Measurements from ENCODE around the gene CCL26. TPM values are rescaled to one million over a fixed set of nuclear protein-coding genes. Genes with fewer than 3 reads are reported as not detected.

Gene CCL26
- total RNA-seq, 4 donors from 2014 or later: 3.8 to 6.3 TPM; not detected in 2

DNA sequence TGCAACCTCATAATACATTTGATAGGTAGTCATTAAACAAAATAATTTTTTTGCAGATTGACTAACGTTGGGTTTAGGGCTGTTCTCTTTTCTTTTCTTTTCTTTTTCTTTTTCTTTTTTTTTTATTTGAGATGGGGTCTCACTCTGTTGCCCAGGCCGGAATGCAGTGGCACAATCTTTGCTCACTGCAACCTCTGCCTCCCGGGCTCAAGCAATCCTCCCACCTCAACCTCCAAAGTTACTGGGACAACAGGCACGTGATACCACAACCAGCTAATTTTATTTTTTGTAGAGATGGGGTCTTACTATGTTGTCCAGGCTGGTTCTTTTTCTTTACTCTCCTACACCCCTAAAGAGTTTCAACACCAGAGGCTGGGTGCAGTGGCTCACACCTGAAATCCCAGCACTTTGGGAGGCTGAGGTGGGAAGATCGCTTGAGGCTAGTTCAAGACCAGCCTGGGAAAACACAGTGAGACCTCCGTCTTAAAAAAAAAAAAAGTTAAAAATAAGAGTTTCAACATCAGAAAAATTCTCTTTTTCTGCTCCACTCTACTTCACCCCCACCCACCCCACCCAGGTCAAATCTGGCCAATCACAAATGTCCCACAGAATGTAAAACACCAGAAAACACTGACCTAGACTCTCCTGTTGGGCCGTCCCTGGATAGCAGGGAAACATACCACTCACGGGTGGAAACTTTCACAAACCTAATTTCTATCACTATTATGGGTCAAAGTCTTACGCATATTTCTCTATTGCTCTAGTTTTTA, 36.2 kb downstream of the CCL26 start:
- Histone ChIP-seq H3K27ac (peak overlapping the region in 1 of 4 donors; percentile 20), H3K9me3 (no peaks in the 10 kb centered on the region), H3K27me3 (no peaks in the 10 kb centered on the region), H3K4me3 (no peak overlapping the region), H3K4me1 (peaks cover 0 to 61% (median 4%) of the 10 kb centered on the region in 4 donors), H3K36me3 (peaks cover 0 to 6% (median 0%) of the 10 kb centered on the region in 3 donors)
- no peak for DNase-seq (ENCODE audit: low spot score in 2 of 2)
- 85 to 89% methylated on average over 9 of the region's 9 CpGs for WGBS, 2 donors
- TF ChIP-seq EP300 (IDR thresholded peaks at IDR 0.05): no peak
- no peak for TF ChIP-seq POLR2A (IDR thresholded peaks at IDR 0.05)
- TF ChIP-seq, protein P1, sequence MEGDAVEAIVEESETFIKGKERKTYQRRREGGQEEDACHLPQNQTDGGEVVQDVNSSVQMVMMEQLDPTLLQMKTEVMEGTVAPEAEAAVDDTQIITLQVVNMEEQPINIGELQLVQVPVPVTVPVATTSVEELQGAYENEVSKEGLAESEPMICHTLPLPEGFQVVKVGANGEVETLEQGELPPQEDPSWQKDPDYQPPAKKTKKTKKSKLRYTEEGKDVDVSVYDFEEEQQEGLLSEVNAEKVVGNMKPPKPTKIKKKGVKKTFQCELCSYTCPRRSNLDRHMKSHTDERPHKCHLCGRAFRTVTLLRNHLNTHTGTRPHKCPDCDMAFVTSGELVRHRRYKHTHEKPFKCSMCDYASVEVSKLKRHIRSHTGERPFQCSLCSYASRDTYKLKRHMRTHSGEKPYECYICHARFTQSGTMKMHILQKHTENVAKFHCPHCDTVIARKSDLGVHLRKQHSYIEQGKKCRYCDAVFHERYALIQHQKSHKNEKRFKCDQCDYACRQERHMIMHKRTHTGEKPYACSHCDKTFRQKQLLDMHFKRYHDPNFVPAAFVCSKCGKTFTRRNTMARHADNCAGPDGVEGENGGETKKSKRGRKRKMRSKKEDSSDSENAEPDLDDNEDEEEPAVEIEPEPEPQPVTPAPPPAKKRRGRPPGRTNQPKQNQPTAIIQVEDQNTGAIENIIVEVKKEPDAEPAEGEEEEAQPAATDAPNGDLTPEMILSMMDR (IDR thresholded peaks at IDR 0.05): no peak

DNA sequence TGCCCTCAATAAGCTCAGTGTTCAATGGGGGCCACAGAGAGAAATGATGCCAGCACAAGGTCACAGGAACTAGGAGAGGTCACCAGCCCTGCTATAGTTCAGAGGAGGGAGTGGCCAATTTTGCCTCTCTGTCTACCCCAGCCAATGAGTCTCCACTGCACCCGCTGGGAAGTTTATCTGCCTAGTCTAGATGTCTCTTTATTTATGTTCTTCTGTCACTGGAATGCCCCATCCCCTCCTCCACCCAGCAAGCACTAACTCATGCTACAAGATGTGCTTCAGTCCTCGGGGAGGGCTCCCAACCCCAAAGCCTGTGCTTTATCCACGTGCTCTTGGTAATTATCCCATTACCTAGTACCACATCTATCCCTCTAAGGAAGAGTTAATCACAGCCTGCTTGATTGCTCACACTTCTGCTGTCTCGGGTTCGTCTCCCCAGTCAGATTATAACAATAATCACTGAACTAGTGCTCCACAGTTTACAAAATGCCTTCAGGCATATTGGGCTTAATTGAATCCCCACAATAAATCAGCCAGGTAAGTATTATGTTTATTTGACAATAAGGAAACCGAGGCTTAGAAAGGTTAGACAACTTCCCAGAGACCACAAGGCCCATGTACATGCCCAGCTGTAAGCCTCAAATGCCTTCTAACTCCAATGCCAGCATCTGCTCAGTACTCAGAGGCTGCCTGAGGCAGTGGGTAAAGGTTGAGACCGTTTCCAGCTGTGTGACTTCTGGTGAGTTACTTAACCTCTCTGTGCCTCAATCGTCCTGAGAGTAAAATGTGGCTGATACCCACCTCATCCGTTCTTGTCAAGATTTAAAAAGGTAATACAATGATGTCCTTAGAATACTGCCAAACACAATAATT, 37.2 kb downstream of the CCL26 start:
- H3K36me3 ChIP-seq: peaks cover 0 to 8% (median 0%) of the 10 kb centered on the region in 3 donors
- no peak for DNase-seq (ENCODE audit: low spot score in 2 of 2)
- WGBS, 2 donors: 66 to 70% methylated on average over 9 of the region's 9 CpGs
- H3K9me3 ChIP-seq: no peaks in the 10 kb centered on the region
- no peak overlapping the region for H3K4me3 ChIP-seq
- H3K4me1 ChIP-seq: peaks cover 0 to 60% (median 4%) of the 10 kb centered on the region in 4 donors
- H3K27me3 ChIP-seq: no peaks in the 10 kb centered on the region
- TF ChIP-seq EP300 (IDR thresholded peaks at IDR 0.05) (no peak), POLR2A (IDR thresholded peaks at IDR 0.05) (no peak)
- TF ChIP-seq, protein P1 (IDR thresholded peaks at IDR 0.05): no peak
- peak overlapping the region in 1 of 4 donors; percentile 63 for H3K27ac ChIP-seq

DNA sequence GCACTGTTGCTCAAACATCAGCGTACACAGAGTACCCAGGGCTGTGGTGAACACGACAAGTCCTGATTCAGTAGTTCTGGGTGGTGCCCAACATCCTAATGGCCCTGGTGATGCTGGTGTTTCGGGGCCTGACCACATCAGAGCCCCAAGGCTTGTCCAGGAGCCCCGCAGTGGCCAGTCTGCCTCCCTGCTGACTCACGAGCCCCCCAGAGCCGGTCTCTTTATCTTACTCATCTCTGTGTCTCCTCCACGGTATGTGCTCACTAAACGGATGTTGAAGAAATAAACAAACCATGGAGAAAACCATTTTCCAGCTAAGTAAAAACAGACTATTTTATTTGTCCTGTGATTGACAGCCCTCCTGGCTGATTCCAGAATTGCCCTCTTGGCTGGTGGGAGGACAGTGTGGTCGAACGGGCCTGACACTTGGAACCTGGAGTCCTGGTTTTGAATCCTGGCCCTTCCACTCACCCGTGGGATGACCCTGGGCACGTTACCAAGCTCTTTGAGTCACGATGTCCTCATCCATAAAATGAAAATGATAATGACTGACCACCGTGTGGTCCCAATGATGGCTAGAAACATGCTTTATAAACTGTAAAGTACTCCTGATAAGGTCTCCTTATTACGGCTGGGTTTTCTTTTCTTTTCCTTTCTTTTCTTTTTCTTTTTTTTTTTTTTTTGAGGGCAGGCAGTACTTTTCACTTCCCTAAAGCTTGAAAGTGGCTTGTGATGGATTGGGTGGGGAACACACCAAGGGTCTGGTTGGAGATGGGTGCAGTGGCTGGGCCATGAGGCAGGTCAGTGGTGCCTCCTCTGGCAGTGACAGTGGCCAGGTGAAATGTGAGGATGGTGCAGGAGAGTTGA, 39.0 kb downstream of the CCL26 start:
- Histone ChIP-seq H3K4me3 (no peak overlapping the region), H3K27ac (peak overlapping the region in 3 of 4 donors; percentile 32 to 73 (median 70)), H3K27me3 (no peaks in the 10 kb centered on the region), H3K4me1 (peaks cover 0 to 67% (median 3%) of the 10 kb centered on the region in 4 donors), H3K36me3 (peaks cover 0 to 8% (median 0%) of the 10 kb centered on the region in 3 donors), H3K9me3 (no peaks in the 10 kb centered on the region)
- WGBS, 2 donors: 59 to 60% methylated on average over 14 to 15 of the region's 15 CpGs
- TF ChIP-seq, protein P1 (IDR thresholded peaks at IDR 0.05): no peak
- TF ChIP-seq POLR2A (IDR thresholded peaks at IDR 0.05): no peak
- TF ChIP-seq EP300 (IDR thresholded peaks at IDR 0.05): no peak
- DNase-seq (ENCODE audit: low spot score in 2 of 2): no peak

DNA sequence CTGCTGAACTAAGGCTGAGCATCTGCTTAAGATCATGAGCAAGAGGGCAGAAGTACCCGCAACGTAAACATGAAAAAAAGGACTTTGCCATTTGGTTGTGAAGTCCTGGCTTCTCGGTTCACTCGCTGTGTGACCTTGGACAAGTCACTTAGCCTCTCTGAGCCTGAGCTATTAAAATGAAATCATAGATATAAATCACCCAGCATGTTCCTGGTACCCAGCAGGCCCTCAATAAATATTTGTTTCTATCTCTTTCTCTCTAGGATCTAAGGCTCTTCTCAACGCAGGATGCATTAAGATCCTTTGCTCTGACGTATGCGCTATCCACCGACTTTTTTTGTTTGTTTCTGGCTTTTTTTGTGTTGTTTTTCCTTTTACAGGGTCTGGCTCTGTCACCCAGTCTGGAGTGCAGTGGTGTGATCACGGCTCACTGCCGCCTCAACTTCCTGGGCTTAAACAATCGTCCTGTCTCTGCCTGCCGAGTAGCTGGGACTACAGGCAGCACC, 39.9 kb downstream of the CCL26 start:
- TF ChIP-seq EP300 (IDR thresholded peaks at IDR 0.05): no peak
- TF ChIP-seq POLR2A (IDR thresholded peaks at IDR 0.05): no peak
- TF ChIP-seq, protein P1 (IDR thresholded peaks at IDR 0.05): no peak
- Histone ChIP-seq H3K27ac (peak overlapping the region in 2 of 4 donors; percentile 70 to 73), H3K4me1 (peaks cover 0 to 67% (median 0%) of the 10 kb centered on the region in 4 donors), H3K36me3 (peaks cover 0 to 8% (median 0%) of the 10 kb centered on the region in 3 donors), H3K9me3 (no peaks in the 10 kb centered on the region), H3K27me3 (no peaks in the 10 kb centered on the region), H3K4me3 (no peak overlapping the region)
- WGBS, 2 donors: 81 to 88% methylated on average over 12 of the region's 12 CpGs
- DNase-seq (ENCODE audit: low spot score in 2 of 2): no peak
